Measurements from ENCODE around the gene PLEKHA1. TPM values are rescaled to one million over a fixed set of nuclear protein-coding genes. Genes with fewer than 3 reads are reported as not detected.

The PLEKHA1 gene
- total RNA-seq, 4 donors from 2014 or later = 22.6 to 35.4 (median 32.7) TPM

GRCh38 chr10:122342293-122343134 lies 32.0 kb upstream of the PLEKHA1 start:
- no peak for TF ChIP-seq CTCF (IDR thresholded peaks at IDR 0.05; ENCODE audit: low read depth)

GRCh38 chr10:122343135-122343800 lies 31.2 kb upstream of the PLEKHA1 start:
- no peak for TF ChIP-seq CTCF (IDR thresholded peaks at IDR 0.05; ENCODE audit: low read depth)

- no peak for TF ChIP-seq CTCF (IDR thresholded peaks at IDR 0.05; ENCODE audit: low read depth)
These were observed 30.6 kb upstream of the PLEKHA1 start for GRCh38 chr10:122343936-122344335.

- no peak for TF ChIP-seq CTCF (IDR thresholded peaks at IDR 0.05; ENCODE audit: low read depth)
These were observed 29.7 kb upstream of the PLEKHA1 start for GRCh38 chr10:122344741-122345258.

GRCh38 chr10:122346326-122346950 lies 28.1 kb upstream of the PLEKHA1 start:
- TF ChIP-seq CTCF (IDR thresholded peaks at IDR 0.05; ENCODE audit: low read depth) = no peak

- no peak for TF ChIP-seq CTCF (IDR thresholded peaks at IDR 0.05; ENCODE audit: low read depth)
These were observed 27.2 kb upstream of the PLEKHA1 start for GRCh38 chr10:122347170-122347841.
